GM21423 (cell line): ENCODE data around the gene DENND2D.

Source experiments
- ATAC-seq: cut with Tn5 transposase; IDR thresholded peaks from one replicate; pipeline ENCODE4 v1.9.1; 2021; ENCODE audit warnings: mild to moderate bottlenecking, moderate library complexity; ENCODE audit not compliant: unreplicated experiment

Gene DENND2D

GRCh38 chr1:111199881-111200801, at the start of gene DENND2D:
Gene DENND2D (minus strand): TSS chr1:111200646. CDS start chr1:111200459, 187 bp downstream.
- no peak for ATAC-seq

GRCh38 chr1:111249960-111250359, 49.5 kb upstream of the DENND2D start:
- ATAC-seq: no peak

- ATAC-seq: no peak
Observed at GRCh38 chr1:111247125-111247838, 46.8 kb upstream of the DENND2D start.

- ATAC-seq: no peak
Observed at GRCh38 chr1:111242805-111243523, 42.5 kb upstream of the DENND2D start.

- no peak for ATAC-seq
Observed at GRCh38 chr1:111241797-111242196, 41.4 kb upstream of the DENND2D start.

GRCh38 chr1:111238056-111238795, 37.8 kb upstream of the DENND2D start:
- ATAC-seq: no peak

GRCh38 chr1:111236806-111237205, 36.4 kb upstream of the DENND2D start:
- ATAC-seq: no peak

GRCh38 chr1:111236379-111236778, 35.9 kb upstream of the DENND2D start:
- no peak for ATAC-seq

GRCh38 chr1:111234866-111235265, 34.4 kb upstream of the DENND2D start:
- no peak for ATAC-seq

- no peak for ATAC-seq
Observed at GRCh38 chr1:111234258-111234657, 33.8 kb upstream of the DENND2D start.

GRCh38 chr1:111232134-111232533, 31.7 kb upstream of the DENND2D start:
- no peak for ATAC-seq

GRCh38 chr1:111228748-111229126, 28.3 kb upstream of the DENND2D start:
- ATAC-seq: no peak

GRCh38 chr1:111227851-111228747, 27.7 kb upstream of the DENND2D start:
- ATAC-seq: no peak

- ATAC-seq: no peak
Observed at GRCh38 chr1:111227434-111227833, 27.0 kb upstream of the DENND2D start, which contains the start of gene CHI3L2. Gene CHI3L2 (plus strand): TSS chr1:111227713. CDS start chr1:111227730, 17 bp downstream.

- no peak for ATAC-seq
Observed at GRCh38 chr1:111225717-111226400, 25.4 kb upstream of the DENND2D start.

- ATAC-seq: no peak
Observed at GRCh38 chr1:111225091-111225490, 24.6 kb upstream of the DENND2D start.

GRCh38 chr1:111223126-111223685, 22.8 kb upstream of the DENND2D start:
- ATAC-seq: no peak

GRCh38 chr1:111222308-111223125, 22.1 kb upstream of the DENND2D start:
- peak; percentile 22 for ATAC-seq
